Activated gamma-delta T cell (primary cell): ENCODE results near the gene IQSEC3.
"Not testable (repeated sequence)": the region's sequence is repeated elsewhere in the genome, so short reads cannot be mapped to it uniquely, and the experiment has no call there.

Experiments used
- DNase-seq: peaks from one replicate; lab custom pipeline; 2025; lab: John Stamatoyannopoulos, UW
- total RNA-seq, 2 donors: gene quantifications; one replicate each; lab custom pipeline; 2026; lab: John Stamatoyannopoulos, UW

IQSEC3 gene
- 2.3 to 5.8 reads per million in 2 donors for total RNA-seq

- not testable (repeated sequence) for DNase-seq
Observed at GRCh38 chr12:66428-66781, at the start of gene IQSEC3. Gene IQSEC3, plus strand, starts transcription at chr12:66767. Its CDS starts 116 bp downstream, at chr12:66883.

GRCh38 chr12:17370-18340 is 48.9 kb upstream of the IQSEC3 start:
- DNase-seq, result not testable (repeated sequence)

GRCh38 chr12:18821-19567 is 47.6 kb upstream of the IQSEC3 start:
- not testable (repeated sequence) for DNase-seq

- not testable (repeated sequence) for DNase-seq
Observed at GRCh38 chr12:19906-20305, 46.7 kb upstream of the IQSEC3 start.

- no peak for DNase-seq
Observed at GRCh38 chr12:20757-21156, 45.8 kb upstream of the IQSEC3 start.

GRCh38 chr12:21301-22189 is 45.0 kb upstream of the IQSEC3 start:
- no peak for DNase-seq

GRCh38 chr12:22190-22529 is 44.4 kb upstream of the IQSEC3 start:
- no peak for DNase-seq

- DNase-seq, result no peak
Observed at GRCh38 chr12:22530-23201, 43.9 kb upstream of the IQSEC3 start.

- not testable (repeated sequence) for DNase-seq
Observed at GRCh38 chr12:27904-28303, 38.7 kb upstream of the IQSEC3 start.

- DNase-seq, result not testable (repeated sequence)
Observed at GRCh38 chr12:38775-39174, 27.8 kb upstream of the IQSEC3 start.

GRCh38 chr12:39555-40265 is 26.9 kb upstream of the IQSEC3 start:
- DNase-seq, result not testable (repeated sequence)

- DNase-seq, result not testable (repeated sequence)
Observed at GRCh38 chr12:44352-44751, 22.2 kb upstream of the IQSEC3 start.

- not testable (repeated sequence) for DNase-seq
Observed at GRCh38 chr12:45235-45990, 21.2 kb upstream of the IQSEC3 start.

- not testable (repeated sequence) for DNase-seq
Observed at GRCh38 chr12:45991-46358, 20.6 kb upstream of the IQSEC3 start.

GRCh38 chr12:46542-46941 is 20.0 kb upstream of the IQSEC3 start:
- DNase-seq, result not testable (repeated sequence)

GRCh38 chr12:47699-48226 is 18.8 kb upstream of the IQSEC3 start:
- DNase-seq, result not testable (repeated sequence)

- DNase-seq, result not testable (repeated sequence)
Observed at GRCh38 chr12:49149-49548, 17.4 kb upstream of the IQSEC3 start.

GRCh38 chr12:51087-51486 is 15.5 kb upstream of the IQSEC3 start:
- not testable (repeated sequence) for DNase-seq

GRCh38 chr12:51962-52361 is 14.6 kb upstream of the IQSEC3 start:
- not testable (repeated sequence) for DNase-seq
